ENCODE data around the gene RNPEPL1.

Gene RNPEPL1

GRCh38 chr2:240576436-240577205, 8.3 kb downstream of the RNPEPL1 start:
- TF ChIP-seq GATA2 (IDR thresholded peaks at IDR 0.05; ENCODE audit: low read depth, low read length): no peak
- TF ChIP-seq GATA3 (IDR thresholded peaks at IDR 0.05; ENCODE audit: low read depth, low read length): no peak

DNA sequence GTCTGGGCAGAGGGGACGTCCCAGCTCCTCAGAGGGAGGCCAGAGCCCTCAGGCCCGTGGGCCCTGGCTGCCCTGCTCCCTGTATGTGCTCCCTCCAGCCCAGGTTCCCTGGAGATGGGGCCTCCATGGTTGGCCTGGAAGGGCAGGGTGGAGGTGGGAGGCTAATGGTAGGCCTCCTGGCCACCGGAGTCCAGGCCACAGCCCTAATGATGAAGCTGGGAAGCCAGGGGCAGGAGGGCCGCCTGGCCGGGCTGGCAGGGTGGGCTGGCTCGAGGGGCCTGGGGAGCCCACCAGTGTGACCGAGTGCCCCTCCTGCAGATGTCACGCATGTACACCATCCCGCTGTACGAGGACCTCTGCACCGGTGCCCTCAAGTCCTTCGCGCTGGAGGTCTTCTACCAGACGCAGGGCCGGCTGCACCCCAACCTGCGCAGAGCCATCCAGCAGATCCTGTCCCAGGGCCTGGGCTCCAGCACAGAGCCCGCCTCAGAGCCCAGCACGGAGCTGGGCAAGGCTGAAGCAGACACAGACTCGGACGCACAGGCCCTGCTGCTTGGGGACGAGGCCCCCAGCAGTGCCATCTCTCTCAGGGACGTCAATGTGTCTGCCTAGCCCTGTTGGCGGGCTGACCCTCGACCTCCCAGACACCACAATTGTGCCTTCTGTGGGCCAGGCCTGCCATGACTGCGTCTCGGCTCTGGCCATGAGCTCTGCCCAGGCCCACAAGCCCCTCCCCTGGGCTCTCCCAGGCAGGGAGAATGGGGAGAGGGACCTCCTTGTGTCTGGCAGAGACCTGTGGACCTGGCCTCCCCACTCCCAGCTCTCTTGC, 9.2 kb downstream of the RNPEPL1 start:
- TF ChIP-seq GATA3 (IDR thresholded peaks at IDR 0.05; ENCODE audit: low read depth, low read length) (no peak), GATA2 (IDR thresholded peaks at IDR 0.05; ENCODE audit: low read depth, low read length) (no peak)

DNA sequence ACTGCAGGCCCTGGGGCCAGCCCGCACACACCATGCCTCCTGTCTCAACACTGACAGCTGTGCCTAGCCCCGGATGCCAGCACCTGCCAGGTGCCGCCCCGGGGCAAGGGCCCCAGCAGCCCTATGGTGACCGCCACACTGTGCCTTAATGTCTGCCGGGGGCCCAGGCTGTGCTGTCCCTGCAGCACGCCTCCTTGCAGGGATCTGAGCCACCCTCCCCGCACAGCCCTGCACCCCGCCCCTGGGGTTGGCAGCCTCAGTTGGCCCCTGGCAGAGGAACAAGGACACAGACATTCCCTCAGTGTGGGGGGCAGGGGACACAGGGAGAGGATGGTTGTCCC, 9.8 kb downstream of the RNPEPL1 start:
- TF ChIP-seq GATA3 (IDR thresholded peaks at IDR 0.05; ENCODE audit: low read depth, low read length): no peak

- no peak for TF ChIP-seq GATA2 (IDR thresholded peaks at IDR 0.05; ENCODE audit: low read depth, low read length)
- TF ChIP-seq GATA3 (IDR thresholded peaks at IDR 0.05; ENCODE audit: low read depth, low read length): no peak
These were observed 10.2 kb downstream of the RNPEPL1 start for GRCh38 chr2:240578488-240578887.

DNA sequence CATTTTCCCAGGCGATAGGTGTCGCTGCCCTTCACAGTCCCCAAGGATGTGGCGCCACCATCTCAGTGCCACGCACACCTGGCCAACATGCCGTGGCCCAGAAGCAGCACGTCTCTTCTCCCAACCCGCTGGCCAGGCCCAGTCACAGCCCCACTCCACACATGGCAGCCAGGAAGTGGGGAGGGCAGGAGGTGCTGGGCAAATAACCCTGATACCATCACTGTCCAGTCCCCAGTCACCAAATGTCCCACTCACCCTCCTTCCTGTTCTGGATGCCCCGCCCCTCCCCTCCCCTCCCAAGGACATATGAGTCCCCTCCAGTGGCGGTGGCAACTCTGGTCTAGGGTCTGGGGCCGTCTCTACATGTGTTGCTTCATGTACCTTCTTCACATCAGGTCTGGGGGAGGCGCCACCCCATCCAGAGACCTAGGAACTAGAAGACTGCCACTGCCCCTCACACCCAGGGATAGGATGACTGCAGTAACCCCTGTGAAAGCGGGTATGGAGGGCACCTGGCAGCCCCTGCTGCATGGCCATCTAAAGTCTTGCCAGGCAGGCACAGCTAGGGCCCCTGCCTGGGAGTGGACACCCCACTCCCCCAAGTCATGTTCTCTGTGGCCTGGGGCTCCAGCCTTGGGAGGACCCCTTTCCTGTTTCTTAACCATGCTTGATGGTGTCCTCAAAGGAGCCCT, 10.9 kb downstream of the RNPEPL1 start:
- TF ChIP-seq GATA2 (IDR thresholded peaks at IDR 0.05; ENCODE audit: low read depth, low read length) (no peak), GATA3 (IDR thresholded peaks at IDR 0.05; ENCODE audit: low read depth, low read length) (no peak)

DNA sequence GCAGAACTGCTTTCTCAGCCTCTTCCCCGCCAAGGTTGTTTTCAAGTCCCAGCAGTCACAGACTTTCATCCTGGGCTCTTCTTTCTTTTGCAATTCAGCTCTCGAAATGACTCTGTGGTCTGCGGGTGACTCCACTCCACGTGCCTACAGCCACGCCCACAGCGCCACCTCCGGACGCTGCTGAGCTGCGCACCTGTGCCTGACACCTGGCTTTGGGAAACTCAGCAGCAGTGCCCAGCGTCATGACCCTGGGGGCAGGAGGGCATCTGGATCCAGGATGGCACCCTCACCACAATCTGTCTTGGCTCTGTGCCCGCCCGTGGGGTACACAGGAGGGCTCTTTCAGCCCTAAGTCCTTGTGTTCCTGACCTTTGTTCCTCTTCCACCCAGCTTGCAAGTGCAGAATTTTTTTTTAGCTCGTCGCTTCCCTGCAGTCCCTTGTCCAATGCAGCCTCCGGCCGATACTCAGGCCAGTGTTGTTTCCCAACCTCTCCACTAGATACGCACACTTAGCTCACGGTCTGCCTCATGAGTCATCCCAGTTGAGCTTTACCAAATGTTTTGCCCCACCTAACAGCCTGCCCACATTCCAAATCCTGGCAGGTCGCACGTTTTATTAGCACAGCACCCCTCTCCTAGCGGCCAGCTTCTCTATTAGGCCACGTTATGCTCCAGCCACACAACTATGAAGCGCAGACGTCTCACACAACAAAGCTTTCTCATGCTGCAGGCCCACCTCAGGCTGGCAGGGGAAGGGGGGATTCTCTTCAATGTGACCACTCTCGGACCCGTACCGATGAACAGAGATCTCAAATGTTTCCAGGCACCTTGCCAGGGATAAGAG, 11.7 kb downstream of the RNPEPL1 start:
- TF ChIP-seq GATA3 (IDR thresholded peaks at IDR 0.05; ENCODE audit: low read depth, low read length): no peak

GRCh38 chr2:240581811-240582210, 13.5 kb downstream of the RNPEPL1 start:
- TF ChIP-seq GATA2 (IDR thresholded peaks at IDR 0.05; ENCODE audit: low read depth, low read length): no peak
- TF ChIP-seq GATA3 (IDR thresholded peaks at IDR 0.05; ENCODE audit: low read depth, low read length): no peak

- no peak for TF ChIP-seq GATA2 (IDR thresholded peaks at IDR 0.05; ENCODE audit: low read depth, low read length)
- no peak for TF ChIP-seq GATA3 (IDR thresholded peaks at IDR 0.05; ENCODE audit: low read depth, low read length)
These were observed 14.5 kb downstream of the RNPEPL1 start for GRCh38 chr2:240582781-240583180.

DNA sequence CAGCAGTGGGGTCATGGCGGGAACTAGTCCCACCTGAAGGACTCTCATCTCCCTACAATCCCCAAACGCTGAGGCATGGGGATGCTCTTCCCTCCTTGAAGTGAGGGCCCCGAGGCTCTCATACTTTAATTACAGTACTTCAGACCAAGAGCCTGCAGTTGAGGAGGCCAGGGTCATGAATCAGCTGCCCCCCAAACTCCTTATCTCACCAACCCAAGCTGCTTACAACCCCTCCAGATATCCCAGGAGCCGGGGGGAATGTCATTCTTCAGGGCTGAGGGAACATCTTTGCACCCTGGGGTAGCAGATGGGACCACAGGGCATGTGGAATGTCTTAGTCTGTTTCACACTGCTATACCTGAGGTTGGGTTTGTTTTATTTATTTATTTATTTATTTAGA, 15.5 kb downstream of the RNPEPL1 start:
- TF ChIP-seq GATA2 (IDR thresholded peaks at IDR 0.05; ENCODE audit: low read depth, low read length) (no peak), GATA3 (IDR thresholded peaks at IDR 0.05; ENCODE audit: low read depth, low read length) (no peak)

- TF ChIP-seq GATA3 (IDR thresholded peaks at IDR 0.05; ENCODE audit: low read depth, low read length) (no peak), GATA2 (IDR thresholded peaks at IDR 0.05; ENCODE audit: low read depth, low read length) (no peak)
These were observed 16.3 kb downstream of the RNPEPL1 start for GRCh38 chr2:240584486-240585031.

DNA sequence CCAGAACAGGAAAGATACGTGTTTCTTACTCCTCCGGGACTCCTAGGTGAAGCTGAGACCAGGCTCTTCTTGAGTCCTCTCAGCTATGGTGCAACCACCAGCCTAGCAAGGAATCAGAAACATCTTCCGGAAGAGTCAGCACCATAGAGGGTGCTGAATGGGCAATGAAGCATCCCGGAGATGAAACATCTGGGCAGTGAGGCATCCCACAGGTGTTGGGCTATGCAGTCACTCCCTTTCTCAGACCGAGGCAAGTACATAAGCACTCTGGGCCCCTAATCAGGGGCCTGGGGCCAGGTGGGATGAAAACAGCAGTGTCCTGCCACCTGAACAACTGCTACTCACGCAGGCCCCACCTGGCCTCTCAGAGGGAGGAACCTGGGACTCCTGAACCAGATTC, 16.8 kb downstream of the RNPEPL1 start:
- TF ChIP-seq GATA3 (IDR thresholded peaks at IDR 0.05; ENCODE audit: low read depth, low read length): no peak
- no peak for TF ChIP-seq GATA2 (IDR thresholded peaks at IDR 0.05; ENCODE audit: low read depth, low read length)

DNA sequence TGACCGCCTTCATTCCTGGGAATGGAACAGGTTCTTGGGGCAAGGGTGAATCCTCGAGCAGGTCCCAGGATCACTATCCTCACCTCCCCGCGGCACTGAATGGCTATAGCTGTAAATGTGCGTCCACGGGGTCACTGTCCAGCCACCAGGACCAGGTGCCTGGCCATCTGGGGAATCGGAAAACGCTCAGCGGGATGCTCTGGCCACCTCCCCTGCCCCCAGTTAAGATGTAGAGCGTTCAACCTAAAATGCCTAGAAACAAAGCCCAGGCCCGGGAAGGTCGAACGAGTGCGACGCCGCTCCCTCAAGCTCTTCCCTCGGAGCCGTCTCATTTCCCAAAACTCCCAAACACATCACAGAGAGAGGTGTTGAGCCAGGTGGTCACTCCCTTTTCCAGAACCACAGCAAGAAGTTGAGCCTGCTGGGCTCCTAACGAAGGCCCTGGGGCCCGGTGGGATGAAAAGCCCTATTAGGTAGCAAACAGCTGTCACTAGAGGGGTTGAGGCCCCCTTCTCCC, 17.5 kb downstream of the RNPEPL1 start:
- TF ChIP-seq GATA2 (IDR thresholded peaks at IDR 0.05; ENCODE audit: low read depth, low read length) (no peak), GATA3 (IDR thresholded peaks at IDR 0.05; ENCODE audit: low read depth, low read length) (no peak)

GRCh38 chr2:240586198-240586918, 18.1 kb downstream of the RNPEPL1 start, which contains the start of gene CAPN10:
CAPN10 (plus strand) TSS chr2:240586734; CDS start chr2:240586912, 178 bp downstream.
- TF ChIP-seq GATA2 (IDR thresholded peaks at IDR 0.05; ENCODE audit: low read depth, low read length) (no peak), GATA3 (IDR thresholded peaks at IDR 0.05; ENCODE audit: low read depth, low read length) (no peak)

All from SH-SY5Y (cell line).